A549 (cell line): Measurements from ENCODE around the gene SCAMP3. TPM values are rescaled to one million over a fixed set of nuclear protein-coding genes. Genes with fewer than 3 reads are reported as not detected.

Experiments
- ATAC-seq, 2 experiments: fragments of 200-7000 bp in 1 of 2; fragments of >200 bp in 1 of 2; cut with Nextera tagmentation in 1 of 2; cut with Tn5 transposase in 1 of 2; 3 replicates each; pipeline versions ENCODE4 v1.8.0 to v1.9.1; 2018 to 2020; ENCODE audit warnings: mild to moderate bottlenecking in 1 of 2, moderate library complexity in 1 of 2
- CTCF ChIA-PET: fragments of 300-600 bp; sonication (Branson Sonifier 250); formaldehyde crosslinking; extraction: SDS; loops from one replicate; lab custom pipeline; 2021; ENCODE audit warnings: antibody characterized with exemption, inconsistent platforms; lab: Yijun Ruan, JAX
- POLR2A ChIA-PET: fragments of 350-600 bp; formaldehyde crosslinking; extraction: SDS; loops from one replicate; lab custom pipeline; 2021; ENCODE audit warnings: antibody characterized with exemption, inconsistent platforms; lab: Yijun Ruan, JAX
- DNase-seq, 2 experiments: peaks; one replicate each; pipeline versions ENCODE4 v3.0.0 to v3.0.0-alpha.2; 2011 to 2016; ENCODE audit warnings: low read depth in 1 of 2, low spot score in 1 of 2
- FAIRE-seq: peaks from 2 replicates; lab custom pipeline; 2011; peaks lifted over from hg19 to GRCh38; lab: Jason Lieb, UNC
- H3K27ac ChIP-seq, 2 experiments: fragments of >200 bp; sonication (Bioruptor Twin); formaldehyde crosslinking; 3 replicates each; pipeline ENCODE4 v1.5.1; 2016 to 2017
- H3K4me1 ChIP-seq: fragments of >200 bp; sonication (Bioruptor Twin); formaldehyde crosslinking; 3 replicates; pipeline ENCODE4 v1.6.1; 2016
- H3K4me2 ChIP-seq: fragments of >200 bp; sonication (Bioruptor Twin); formaldehyde crosslinking; 3 replicates; pipeline ENCODE4 v1.6.1; 2016
- H3K4me3 ChIP-seq: fragments of >200 bp; sonication (Bioruptor Twin); formaldehyde crosslinking; 3 replicates; pipeline ENCODE4 v1.5.1; 2016
- H3K9me3 ChIP-seq: fragments of >200 bp; sonication (Bioruptor Twin); formaldehyde crosslinking; 3 replicates; pipeline ENCODE4 v1.6.1; 2016
- ATOH8 ChIP-seq: fragments of 250-450 bp; sonication (Bioruptor Pico); IDR thresholded peaks from 2 replicates; pipeline ENCODE4 v1.5.0; 2020; ENCODE audit warnings: low read depth, mild to moderate bottlenecking, moderate library complexity
- BHLHE40 ChIP-seq: IDR thresholded peaks from 2 replicates; pipeline ENCODE4 v1.6.1; 2012; ENCODE audit warnings: low read depth, low read length, inconsistent platforms
- CBX8 ChIP-seq: fragments of 200-600 bp; sonication (generic); IDR thresholded peaks from 2 replicates; pipeline ENCODE4 v1.6.1; 2016
- CEBPB ChIP-seq, 2 experiments: fragments of >200 bp in 1 of 2; sonication (Bioruptor Twin) in 1 of 2; formaldehyde crosslinking in 1 of 2; IDR thresholded peaks; 2 replicates each; pipeline ENCODE4 v1.6.1; 2012 to 2016
- CHD4 ChIP-seq: fragments of 200-600 bp; sonication (generic); IDR thresholded peaks from 2 replicates; pipeline ENCODE4 v1.6.1; 2016; ENCODE audit warnings: antibody characterized with exemption, mild to moderate bottlenecking, borderline replicate concordance
- CTCF ChIP-seq: fragments of >200 bp; sonication (Bioruptor Twin); formaldehyde crosslinking; IDR thresholded peaks from 3 replicates; pipeline ENCODE4 v1.5.1; 2016
- EHMT2 ChIP-seq: fragments of 200-600 bp; sonication (generic); IDR thresholded peaks from 2 replicates; pipeline ENCODE4 v1.6.1; 2016; ENCODE audit warnings: antibody characterized with exemption, low read depth, mild to moderate bottlenecking, moderate library complexity
- EP300 ChIP-seq, 2 experiments: fragments of >200 bp; sonication (Bioruptor Twin); formaldehyde crosslinking; IDR thresholded peaks; 2 replicates in 1 of 2; 3 replicates in 1 of 2; pipeline ENCODE4 v1.6.1; 2016 to 2017
- HDAC2 ChIP-seq: fragments of 200-600 bp; sonication (generic); IDR thresholded peaks from 2 replicates; pipeline ENCODE4 v1.6.1; 2016
- HMGXB4 ChIP-seq: fragments of 250-450 bp; sonication (Bioruptor Pico); IDR thresholded peaks from 2 replicates; pipeline ENCODE4 v1.5.0; 2021; ENCODE audit warnings: mild to moderate bottlenecking, moderate library complexity, borderline replicate concordance
- JUNB ChIP-seq: fragments of >200 bp; sonication (Bioruptor Twin); formaldehyde crosslinking; IDR thresholded peaks from 2 replicates; pipeline ENCODE4 v1.6.1; 2016
- KDM1A ChIP-seq: fragments of 200-600 bp; sonication (generic); IDR thresholded peaks from 2 replicates; pipeline ENCODE4 v1.6.1; 2016; ENCODE audit warnings: low read depth, mild to moderate bottlenecking
- KDM5A ChIP-seq: fragments of 200-600 bp; sonication (generic); IDR thresholded peaks from 2 replicates; pipeline ENCODE4 v1.6.1; 2016; ENCODE audit warnings: antibody characterized with exemption, mild to moderate bottlenecking
- MAFK ChIP-seq: fragments of 450-650 bp; IDR thresholded peaks from 2 replicates; pipeline ENCODE4 v1.6.1; 2014; ENCODE audit not compliant: partially characterized antibody
- MAX ChIP-seq: IDR thresholded peaks from 2 replicates; pipeline ENCODE4 v1.6.1; 2012
- NFE2L2 ChIP-seq: fragments of 150-350 bp; conservative IDR thresholded peaks from 2 replicates; pipeline ENCODE4 v1.6.1; 2014; ENCODE audit warnings: low read length
- NPAS2 ChIP-seq: fragments of 250-450 bp; sonication (Bioruptor Pico); IDR thresholded peaks from 2 replicates; pipeline ENCODE4 v1.8.0; 2022; ENCODE audit warnings: mild to moderate bottlenecking, moderate library complexity, borderline replicate concordance
- PHF8 ChIP-seq: fragments of 200-600 bp; sonication (generic); IDR thresholded peaks from 2 replicates; pipeline ENCODE4 v1.6.1; 2016; ENCODE audit warnings: low read depth, mild to moderate bottlenecking, antibody characterized with exemption, moderate library complexity, borderline replicate concordance
- POLR2AphosphoS2 ChIP-seq: conservative IDR thresholded peaks from 2 replicates; pipeline ENCODE4 v1.6.1; 2012; ENCODE audit warnings: low read length, improper control_type of control experiment, inconsistent platforms
- RAD21 ChIP-seq, 2 experiments: fragments of >200 bp in 1 of 2; sonication (Bioruptor Twin) in 1 of 2; formaldehyde crosslinking in 1 of 2; IDR thresholded peaks in 1 of 2; conservative IDR thresholded peaks in 1 of 2; 2 replicates in 1 of 2; 3 replicates in 1 of 2; pipeline ENCODE4 v1.6.1; 2012 to 2018; ENCODE audit warnings: inconsistent platforms in 1 of 2
- RCOR1 ChIP-seq: fragments of 150-350 bp; IDR thresholded peaks from 2 replicates; pipeline ENCODE4 v1.6.1; 2014; ENCODE audit warnings: antibody characterized with exemption, low read length, low read depth
- REST ChIP-seq: fragments of 200-600 bp; sonication (generic); IDR thresholded peaks from 2 replicates; pipeline ENCODE4 v1.6.1; 2016; ENCODE audit warnings: antibody characterized with exemption, mild to moderate bottlenecking, moderate library complexity
- RFX5 ChIP-seq: fragments of 450-650 bp; IDR thresholded peaks from 2 replicates; pipeline ENCODE4 v1.7.1; 2014; ENCODE audit warnings: antibody characterized with exemption, mild to moderate bottlenecking, moderate library complexity
- SMC3 ChIP-seq: fragments of >200 bp; sonication (Bioruptor Twin); formaldehyde crosslinking; IDR thresholded peaks from 3 replicates; pipeline ENCODE4 v1.6.1; 2018; ENCODE audit warnings: inconsistent platforms
- TFCP2L1 ChIP-seq: fragments of 250-450 bp; sonication (Bioruptor Pico); IDR thresholded peaks from 2 replicates; pipeline ENCODE4 v1.5.0; 2021; ENCODE audit warnings: mild to moderate bottlenecking
- TP53 ChIP-seq: fragments of 250-450 bp; sonication (Bioruptor Pico); IDR thresholded peaks from 2 replicates; pipeline ENCODE4 v1.5.0; 2021; ENCODE audit warnings: mild to moderate bottlenecking, moderate library complexity
- USF2 ChIP-seq: fragments of 450-650 bp; IDR thresholded peaks from 2 replicates; pipeline ENCODE4 v1.6.1; 2014; ENCODE audit warnings: antibody characterized with exemption
- WGBS: methylation state at CpG from one replicate; pipeline ENCODE4 v1.1.6; 2017; ENCODE audit errors: missing lambda C conversion rate; 5-methylcytosine and 5-hydroxymethylcytosine counted together
- polyA plus RNA-seq, 4 experiments: library from polyadenylated mRNA; depleted of rRNA in 3 of 4; stranded (reverse); fragments of >200 nt; fragmentation: RNase III in 1 of 4; extraction: RNeasy Plus Mini Kit Qiagen cat#74134 plus additional on column Dnase treatment in 1 of 4; gene quantifications; 2 replicates in 3 of 4; 3 replicates in 1 of 4; pipeline ENCODE4 v1.2.3, GENCODE V29; 2011 to 2017

The SCAMP3 gene
- polyA plus RNA-seq, 2 of the 4 experiments (the other 2 are of a cell fraction) = 75.9 to 135 TPM

GRCh38 chr1:155251566-155251965 lies 10.6 kb downstream of the SCAMP3 start (continued):
- no peak for TF ChIP-seq REST
- TF ChIP-seq NFE2L2 = no peak
- no peak for TF ChIP-seq EHMT2

- TF ChIP-seq NFE2L2 (no peak), POLR2AphosphoS2 (no peak), ATOH8 (CRISPR knock-in tag) (no peak), TFCP2L1 (no peak), CBX8 (no peak), SMC3 (peak; percentile 87), CEBPB (IDR thresholded peaks at IDR 0.05) (no peak), EP300 (IDR thresholded peaks at IDR 0.05) (no peak), RCOR1 (no peak), NPAS2 (CRISPR knock-in tag) (no peak), USF2 (no peak), KDM5A (no peak), MAX (peak; percentile 65), MAFK (no peak), RFX5 (no peak), HDAC2 (no peak), RAD21 (conservative IDR thresholded peaks at IDR 0.05 in 1 of 2, IDR thresholded peaks at IDR 0.05 in 1 of 2) (peak; percentile 88 to 90), TP53 (CRISPR knock-in tag) (no peak), KDM1A (no peak), BHLHE40 (no peak), PHF8 (no peak), CHD4 (no peak), CTCF (peak; percentile 99), HMGXB4 (CRISPR knock-in tag) (no peak), JUNB (no peak)
- FAIRE-seq (no peak), ATAC-seq (peak; percentile 82 to 92), DNase-seq (peak; percentile 91 to 98)
- H3K9me3 ChIP-seq = no peaks in the 10 kb centered on the region
- POLR2A ChIA-PET = interaction anchor here (1.0 to 2.4 kb wide), 4 partner anchors 11 to 73 kb away, joined by 4 to 13 read pairs (median 10); partner anchors contain the start of genes CLK2, MTX1, SCAMP3 and THBS3
- peaks cover 19% of the 10 kb centered on the region for H3K4me1 ChIP-seq
- H3K4me2 ChIP-seq = peak overlapping the region; percentile 52; the same call in 2 of the 3 replicates
- CTCF ChIA-PET = interaction anchor here (0.6 to 10.4 kb wide), 80 partner anchors 10 to 1047 kb away, joined by 3 to 326 read pairs (median 5); partner anchors contain the start of genes ASH1L, CLK2, EFNA1 and FDPS
- 32% methylated on average over 14 of the region's 23 CpGs for WGBS
- H3K4me3 ChIP-seq = no peak overlapping the region
- peak overlapping the region in 1 of 2 experiments; percentile 76; a peak in 3 of 6 replicates for H3K27ac ChIP-seq
Observed at GRCh38 chr1:155250633-155251449, 11.3 kb downstream of the SCAMP3 start.
